Measurements from ENCODE around the gene FAM20C.
A peak's percentile ranks its signal among the peaks of the same experiment; 100 is the strongest.

Gene FAM20C

DNA sequence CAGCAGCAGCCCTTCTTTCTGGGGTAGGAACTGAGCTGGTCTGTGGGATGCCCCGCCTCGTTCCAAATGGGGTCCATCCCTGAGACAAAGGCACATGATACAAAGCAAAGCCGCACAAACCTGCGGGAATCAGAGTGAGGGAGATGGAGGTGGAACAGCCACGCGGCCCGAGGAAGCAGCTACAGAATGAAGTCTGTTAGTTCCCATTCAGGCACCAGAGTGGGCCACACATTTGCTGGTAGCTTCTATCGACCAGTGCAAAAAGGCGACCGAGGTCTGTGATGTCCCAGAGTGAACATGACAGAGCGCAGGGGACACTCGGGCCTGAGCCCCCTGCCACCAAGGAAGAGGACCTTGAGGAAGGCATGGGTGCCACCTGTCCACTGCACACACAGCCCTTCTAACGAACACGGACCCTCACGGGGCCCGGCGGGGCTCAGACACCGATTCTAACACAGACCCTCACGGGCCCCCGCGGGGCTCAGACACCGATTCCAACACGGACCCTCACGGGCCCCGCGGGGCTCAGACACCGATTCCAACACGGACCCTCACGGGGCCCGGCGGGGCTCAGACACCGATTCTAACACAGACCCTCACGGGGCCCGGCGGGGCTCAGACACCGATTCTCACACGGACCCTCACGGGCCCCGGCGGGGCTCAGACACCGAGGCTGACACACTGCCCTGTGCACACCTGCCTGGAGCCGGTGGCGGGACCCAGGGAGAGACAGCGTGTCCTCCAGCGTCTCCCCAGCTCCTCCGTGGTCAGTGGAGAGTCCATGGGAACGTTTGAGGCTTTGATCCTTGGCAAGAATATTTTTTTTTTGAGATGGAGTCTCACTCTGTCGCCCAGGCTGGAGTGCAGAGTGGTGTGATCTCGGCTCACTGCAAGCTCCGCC, 32.8 kb upstream of the FAM20C start:
- no peak for DNase-seq

DNA sequence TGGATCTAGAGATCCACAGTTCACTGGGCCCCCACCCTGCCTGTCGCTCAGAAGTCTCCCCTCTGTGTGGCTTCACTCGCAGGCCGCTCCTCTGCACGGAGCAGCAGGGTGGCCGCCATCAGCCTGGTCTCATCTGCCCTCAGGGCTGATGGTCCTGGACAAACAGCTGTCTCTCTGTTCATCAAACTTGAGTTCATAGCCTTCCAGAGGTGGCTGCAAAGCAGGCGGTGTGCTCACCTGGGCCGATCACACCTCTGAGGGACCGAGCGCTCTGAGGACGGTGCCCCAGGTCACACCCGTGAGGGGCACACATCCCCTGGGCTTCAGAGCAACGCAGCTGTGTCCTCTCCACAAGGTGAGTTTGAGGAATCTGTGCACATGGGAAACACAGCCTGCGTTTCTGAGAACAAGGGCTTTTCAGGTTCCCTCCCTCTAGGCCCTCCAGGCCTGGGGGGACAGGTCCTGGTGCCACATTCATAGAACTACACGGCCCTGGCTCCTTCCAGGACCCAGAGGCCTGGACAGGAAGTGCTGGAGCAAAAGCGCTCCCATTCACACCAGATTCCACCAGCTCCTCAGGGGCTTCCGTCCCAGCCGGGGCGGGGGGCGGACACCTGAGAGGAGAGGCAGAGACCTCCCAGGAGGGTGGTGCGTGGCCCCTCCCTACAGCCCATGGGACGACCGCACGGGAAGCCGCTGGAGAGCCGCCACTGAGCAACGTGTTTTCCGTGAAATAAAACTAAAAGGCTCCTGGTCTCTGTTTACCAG, 31.2 kb upstream of the FAM20C start:
- DNase-seq = no peak

DNA sequence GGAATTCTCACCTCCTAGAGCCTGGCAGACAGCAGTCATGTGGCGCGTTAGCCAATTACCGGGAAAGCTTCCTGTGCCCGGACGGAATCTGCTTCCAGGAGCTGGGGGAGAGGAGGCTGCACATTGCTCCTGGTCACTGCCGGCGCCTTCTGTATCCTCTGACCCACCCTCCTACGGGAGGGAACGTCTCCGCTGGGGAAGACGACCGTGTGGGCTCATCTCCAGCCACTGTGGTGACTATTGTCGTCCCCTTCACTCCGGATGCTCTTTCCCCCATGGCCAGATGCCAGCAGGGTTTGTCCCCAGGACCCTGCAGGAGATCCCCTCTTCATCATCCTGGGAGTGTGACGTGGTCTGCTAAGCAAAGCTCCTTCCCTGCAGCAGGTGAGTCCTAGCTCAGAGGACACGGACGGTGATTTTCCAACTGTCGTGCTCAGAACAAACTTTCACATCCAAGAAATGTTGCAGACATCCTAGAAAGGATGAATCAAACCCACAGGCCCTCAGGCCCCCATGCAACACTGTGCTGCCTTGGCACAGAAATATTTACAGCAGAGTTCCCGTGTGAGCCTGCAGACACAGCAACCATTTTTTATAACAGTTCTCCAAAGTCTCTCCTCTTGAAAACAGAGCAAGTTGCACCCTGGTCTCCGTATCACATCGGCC, 29.6 kb upstream of the FAM20C start:
- peak; percentile 40 for DNase-seq

DNA sequence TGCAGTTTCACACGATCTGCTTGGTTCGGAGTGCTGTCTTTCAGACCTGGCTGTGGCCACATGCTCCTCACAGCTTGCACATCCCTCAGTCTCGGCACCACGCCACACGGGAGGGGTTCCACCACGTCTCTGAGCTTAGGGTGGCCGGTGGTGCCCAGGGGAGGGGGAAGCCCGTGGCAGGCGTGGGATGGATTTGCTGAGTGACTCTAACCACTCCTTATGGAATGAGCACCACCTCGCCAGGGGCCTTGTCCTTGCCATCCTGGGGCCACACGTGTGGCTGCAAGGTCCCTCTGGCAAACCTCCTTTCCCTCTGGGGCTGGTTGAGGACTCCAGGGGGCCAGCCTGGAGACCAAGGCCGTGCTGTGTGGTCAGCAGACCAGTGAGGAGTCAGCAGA, 29.1 kb upstream of the FAM20C start:
- no peak for DNase-seq

DNA sequence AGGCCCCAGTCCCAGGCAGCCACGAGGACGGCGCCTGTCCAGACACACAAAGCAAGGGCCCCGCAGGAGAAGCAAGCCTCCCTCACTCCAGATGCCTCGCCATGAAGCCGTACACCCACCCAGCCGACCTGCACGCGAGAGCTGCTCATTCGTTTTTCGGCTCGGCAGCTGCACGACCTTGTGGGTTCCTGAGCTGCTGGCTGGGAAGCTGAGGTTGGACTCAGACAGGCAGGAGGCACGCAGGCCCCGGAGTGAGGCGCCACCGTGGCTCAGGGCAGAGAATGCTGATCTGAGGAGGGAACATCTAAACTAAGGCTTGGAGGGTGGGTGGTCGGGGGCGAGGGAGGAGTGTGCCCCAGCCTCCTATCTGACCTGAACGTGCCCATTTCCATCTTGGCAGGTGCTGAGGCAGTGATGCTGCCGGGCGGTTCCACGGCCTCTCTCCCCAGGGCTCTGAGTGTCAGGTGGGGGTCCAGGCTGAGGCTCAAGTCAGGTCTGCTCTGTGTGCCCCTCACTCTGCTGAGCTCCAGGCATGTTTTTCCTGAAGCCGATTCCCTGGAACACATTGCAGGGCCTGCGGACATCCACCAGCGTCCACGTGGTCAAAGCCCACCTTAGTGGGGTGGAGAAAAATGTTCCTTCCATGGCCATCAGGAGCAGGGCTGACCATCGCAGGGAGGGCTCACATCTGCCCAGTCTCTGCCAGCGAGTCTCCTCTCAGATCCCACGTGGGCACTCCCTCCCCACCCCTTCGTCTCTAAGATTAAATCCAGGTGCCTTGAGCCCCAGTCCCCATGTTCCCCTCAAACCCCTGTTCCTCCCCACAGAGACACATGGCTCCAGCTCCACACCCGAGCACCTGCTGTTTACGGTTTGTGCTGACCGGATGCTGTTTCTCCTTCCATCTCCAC, 28.1 kb upstream of the FAM20C start:
- DNase-seq = no peak

DNA sequence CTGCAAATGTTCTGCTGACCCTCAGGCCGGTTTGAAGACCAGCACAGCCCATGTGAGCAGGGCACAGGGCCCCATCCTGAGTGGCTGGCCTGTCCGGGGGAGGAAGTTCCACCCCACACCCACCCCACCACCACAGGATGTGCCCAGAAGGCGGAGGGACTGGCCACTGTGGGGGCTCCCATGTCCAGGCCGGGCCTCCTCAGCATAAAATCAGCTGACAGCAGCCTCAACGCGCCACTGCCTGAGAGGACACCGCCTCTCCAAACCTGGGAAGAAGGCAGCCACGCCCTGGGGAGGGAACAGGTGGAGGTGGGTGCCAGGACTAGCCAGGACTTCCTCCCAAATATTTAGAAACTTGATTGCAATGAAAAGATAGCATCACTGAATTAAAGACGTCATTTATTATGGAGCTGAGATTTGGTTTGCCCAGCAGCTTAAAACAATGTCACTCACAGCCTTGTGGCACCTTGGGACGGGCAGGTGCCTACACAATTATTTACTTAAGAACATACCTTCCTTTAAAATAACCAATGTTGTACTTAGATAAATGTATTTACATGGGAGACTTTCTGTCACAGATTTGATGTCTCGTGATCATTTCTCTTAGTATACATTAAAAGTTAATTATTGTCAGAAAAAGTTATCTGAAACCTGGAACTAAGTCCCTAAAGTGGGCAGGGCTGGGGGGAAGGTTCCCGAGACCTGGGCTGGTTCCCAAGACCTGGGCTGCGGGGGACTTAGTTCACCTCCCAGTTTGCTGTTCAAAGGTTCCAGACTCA, 27.3 kb upstream of the FAM20C start:
- DNase-seq = no peak

DNA sequence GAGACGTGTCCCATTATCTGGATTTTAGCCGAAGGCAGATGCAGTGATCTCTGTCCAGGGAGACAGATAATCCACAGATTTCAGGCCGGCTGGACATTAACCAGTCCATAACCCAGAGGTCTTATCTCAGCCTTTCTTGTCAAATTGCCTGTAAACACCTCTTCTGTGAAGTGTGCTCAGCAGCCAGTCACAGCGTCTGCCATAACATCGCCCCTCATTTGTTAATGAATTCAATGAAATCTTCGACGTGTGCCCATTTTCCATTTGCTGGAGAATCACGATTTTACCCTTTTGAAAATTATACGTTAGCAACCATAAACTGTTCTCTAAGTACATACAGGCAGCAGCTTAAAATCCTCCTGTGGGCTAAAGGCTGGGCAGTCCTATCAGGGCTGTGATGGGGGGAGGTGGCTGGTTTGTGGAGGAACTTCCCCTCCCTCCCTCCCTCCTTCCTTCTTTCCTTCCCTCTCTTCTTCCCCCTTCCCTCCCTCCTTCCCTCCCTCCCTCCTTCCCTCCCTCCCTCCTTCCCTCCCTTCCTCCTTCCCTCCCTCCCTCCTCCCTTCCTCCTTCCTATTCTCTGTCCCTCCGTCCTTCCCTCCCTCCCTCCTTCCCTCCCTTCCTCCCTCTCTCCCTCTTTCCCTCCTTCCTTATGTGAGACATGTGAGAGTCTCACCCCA, 26.6 kb upstream of the FAM20C start:
- no peak for DNase-seq

DNA sequence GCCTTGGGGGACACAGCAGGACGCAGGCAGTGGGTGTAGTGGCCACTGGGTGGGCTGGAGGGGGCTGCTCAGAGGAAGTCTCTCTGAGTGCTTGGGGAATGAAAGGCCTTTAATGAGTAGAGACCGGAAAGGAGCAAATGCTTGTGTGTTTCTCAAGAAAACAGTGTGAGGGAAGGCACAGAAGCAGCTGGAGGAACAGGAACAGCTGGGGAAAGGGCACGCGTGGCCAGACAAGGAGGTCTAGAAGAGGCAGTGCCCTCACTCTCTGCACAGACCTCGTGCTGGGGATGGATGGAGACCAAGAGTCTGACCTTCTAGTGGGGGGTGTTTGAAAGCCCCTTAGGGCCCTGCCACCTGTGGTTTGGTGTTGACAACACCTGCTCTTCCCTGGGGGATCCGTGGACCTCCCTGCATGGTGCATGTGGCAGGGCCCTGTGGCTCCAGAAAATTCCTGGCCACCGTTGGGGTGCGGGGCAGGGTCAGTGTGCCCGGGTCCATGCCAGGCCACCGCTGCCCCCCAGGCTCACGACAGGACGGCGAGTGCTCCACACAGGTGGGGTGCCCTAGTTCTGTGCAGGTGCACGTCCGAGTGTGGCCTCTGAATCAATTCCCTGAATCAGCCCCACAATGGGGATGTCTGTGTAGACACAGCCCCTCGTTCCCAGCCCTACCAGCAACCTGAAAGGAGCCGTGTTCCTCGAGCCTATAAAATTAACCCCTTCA, 25.9 kb upstream of the FAM20C start:
- DNase-seq = no peak

DNA sequence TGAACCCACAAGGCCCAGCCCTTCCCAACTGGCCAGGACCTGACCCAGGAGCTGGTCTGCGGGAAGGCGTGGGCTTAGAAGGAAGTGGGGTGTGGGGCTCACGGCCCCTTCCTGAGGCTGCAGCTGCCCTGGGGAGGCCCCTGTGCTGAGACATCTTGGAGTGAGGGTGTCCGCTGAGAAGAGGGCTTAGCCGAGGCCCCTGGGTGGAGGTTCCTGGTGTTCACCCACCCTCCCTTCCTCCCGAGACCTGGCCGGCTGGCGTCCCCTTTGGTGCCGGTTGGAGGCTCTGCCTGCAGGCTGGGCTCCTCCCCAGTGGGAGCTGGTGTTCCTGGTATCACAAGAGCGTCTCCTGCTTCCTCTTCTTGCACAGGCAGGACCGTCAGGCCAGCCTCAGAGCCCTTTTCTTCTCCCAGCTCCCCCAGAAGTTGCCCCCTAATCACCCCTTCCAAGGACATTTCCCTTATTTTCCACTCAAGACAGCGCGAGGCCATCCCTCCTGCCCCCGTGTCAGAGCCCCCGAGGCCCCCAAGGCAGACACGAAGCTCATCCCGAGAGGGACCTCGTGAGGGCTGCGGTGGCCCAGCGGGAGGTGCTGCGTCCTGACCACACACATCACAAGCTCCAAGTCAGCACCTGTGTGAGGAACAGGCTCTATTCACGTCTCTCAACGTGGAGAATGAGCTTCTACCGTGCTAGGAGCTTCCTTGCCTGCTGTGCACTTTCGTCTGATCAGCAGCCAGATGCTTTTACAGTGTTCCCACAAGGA, 25.1 kb upstream of the FAM20C start:
- no peak for DNase-seq

DNA sequence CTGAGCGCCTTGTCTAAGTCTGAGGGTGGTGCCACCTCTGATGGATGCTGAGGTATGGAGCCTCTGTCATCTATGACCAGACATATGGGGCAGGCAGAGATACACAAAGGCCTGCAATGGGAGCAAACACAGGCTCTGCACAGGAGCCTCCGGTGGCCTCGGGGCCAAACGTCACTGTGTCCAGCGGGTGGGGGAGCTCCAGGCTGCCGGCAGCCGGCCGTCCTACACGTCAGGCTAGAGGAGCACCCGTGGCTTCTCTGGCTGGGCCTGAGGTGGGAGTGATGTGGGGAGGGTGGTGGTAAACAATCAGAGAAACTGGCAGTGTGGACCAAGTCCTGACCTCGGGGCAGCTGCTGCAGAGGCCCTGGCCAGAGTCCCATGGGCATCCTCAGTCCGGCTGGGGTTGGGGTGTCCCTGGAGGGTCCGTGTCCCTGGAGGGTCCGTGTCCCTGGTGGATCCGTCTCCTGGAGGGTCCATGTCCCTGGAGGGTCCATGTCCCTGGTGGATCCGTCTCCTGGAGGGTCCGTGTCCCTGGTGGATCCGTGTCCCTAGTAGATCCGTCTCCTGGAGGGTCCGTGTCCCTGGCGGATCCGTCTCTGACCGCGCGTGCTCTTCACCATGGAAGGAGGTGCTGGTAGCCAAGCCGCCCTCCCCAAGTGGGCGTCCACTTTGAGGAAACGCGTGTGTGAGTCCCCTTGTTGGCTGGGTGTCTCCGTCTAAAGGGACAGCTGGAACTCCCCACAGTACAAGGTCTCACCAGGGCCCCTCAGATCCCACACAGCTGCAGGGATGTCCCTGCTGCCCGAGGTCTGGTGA, 24.2 kb upstream of the FAM20C start:
- DNase-seq = no peak

DNA sequence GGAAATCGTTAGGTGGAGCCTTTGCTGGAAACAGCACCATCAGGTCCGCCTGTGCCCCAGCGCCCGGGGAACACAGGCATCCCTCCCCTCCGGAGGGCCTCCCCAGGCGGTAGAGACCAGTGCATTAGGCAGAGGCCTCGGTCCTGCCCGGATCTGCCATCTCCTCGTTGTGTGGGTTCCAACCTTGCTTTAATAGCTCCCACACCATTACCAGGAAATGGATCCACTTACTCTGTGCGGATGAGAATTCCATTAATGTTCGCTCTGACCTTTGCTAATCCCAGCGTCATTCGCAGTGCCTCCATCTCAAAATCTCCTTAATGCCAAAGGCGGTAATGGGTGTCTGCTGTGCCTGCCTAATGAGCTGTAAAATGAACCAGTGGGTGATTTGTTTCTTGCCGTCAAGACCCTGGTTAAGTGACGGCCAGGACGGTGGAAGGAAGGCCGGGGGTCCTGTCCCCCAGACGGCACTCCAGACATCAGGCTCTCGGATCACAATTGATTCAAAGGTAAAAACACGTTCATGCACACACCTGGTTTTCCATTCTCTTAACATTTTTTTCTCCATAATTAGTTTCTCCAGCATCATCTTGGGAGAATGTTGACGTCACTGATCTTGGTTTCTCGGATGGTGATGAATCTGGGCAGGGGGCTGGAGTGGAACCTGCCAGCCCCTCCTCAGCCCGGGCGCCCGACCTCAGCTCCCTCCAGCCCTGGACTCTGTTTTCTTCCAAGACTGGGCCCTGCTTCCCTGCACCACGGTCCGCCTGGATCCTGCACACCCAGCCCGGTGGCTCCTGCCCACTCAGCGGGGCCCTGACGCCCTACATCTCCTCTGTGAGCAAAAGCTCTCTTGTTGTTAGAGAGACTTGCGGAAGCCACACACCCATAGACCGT, 22.8 kb upstream of the FAM20C start:
- DNase-seq = peak; percentile 73

DNA sequence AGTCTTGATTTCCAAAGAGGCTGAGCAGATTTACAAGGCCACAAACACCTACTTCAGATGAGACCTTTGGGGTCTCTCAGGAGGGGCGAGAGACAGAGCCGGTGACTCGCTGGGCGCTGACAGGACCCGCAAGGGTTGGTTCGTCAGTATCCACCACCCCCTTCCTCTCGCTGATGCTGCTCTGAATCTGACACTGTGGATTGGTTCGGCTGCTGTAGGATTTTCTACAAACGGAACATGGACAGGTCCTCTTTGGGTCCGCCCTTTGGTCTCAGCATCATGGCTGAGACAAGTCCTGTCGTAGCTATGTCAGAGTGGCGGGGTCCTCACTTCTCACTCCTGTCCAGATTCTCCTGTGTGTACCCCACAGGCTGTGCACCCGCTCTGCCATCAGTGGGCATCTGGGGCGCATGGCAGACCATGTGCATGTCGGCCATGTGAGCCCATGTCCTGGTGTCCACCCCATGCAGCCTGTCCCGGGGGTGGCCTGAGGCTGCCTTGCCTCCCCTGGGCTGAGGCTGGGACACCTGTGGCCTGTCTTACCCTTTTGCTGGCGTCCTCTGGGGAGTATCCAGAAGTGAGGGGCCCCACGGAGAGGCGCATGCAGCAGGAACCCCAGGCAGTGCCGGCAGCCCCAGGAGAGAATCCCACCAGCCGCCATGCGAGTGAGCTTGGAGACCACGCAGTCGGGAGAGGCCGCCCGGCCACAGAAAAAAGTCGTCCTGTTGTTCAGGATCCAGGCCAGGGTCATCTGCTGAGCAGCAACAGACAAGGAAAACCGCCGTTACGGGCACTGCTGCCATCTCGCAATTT, 21.6 kb upstream of the FAM20C start:
- DNase-seq = no peak

DNA sequence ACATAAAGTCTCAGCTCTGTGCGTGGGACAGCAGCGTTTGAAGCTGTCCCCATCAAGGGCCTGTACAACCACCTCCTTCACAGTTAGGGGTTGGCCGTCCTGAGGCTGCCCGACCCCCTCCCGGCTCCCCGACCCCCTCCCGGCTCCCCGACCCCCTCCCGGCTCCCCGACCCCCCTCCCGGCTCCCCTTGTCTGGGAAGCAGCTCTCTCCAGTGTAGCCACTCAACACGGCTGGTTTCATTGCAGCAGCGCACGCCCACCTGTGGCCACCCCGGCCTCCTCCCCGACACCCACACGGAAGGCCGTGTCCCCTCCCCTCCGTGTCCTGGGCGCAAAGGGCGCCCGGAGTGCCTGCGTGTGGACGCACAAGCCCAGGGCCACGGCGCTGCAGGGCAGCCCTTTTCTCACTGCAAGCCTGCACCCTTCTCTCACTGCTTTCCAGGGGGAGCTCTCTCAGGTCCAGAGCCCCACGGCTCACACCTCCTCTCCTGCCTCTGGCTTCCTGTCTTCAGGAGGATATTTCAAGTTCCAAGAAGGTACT, 20.9 kb upstream of the FAM20C start:
- no peak for DNase-seq

DNA sequence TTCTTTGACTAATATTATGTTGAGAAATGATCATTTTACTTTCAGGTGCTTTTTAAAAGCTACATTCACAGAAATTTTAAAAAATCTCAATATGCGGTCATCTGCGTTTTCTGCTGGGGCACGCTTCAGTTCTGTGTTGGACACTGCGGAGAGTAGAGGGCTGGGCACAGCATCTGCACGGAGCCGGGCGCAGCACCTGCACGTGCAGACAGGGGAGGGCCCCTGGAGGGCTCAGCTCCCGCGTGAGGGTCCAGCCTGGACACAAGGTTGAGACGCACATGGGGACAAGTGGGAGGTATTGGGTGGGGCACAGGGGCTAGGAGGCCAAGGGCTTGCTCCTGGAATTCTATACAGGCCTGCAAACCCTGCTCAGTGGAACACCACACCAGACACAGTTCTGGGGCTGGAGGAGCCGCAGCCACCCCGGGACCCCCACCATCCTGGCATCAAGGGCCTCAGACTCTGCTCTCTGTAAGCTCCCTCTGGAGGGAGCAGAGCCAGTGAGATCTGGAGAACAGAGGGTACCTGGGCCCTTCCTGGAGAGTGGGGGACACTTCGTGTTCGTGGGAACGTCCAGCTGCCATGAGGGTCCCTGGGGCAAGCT, 20.4 kb upstream of the FAM20C start:
- no peak for DNase-seq

DNA sequence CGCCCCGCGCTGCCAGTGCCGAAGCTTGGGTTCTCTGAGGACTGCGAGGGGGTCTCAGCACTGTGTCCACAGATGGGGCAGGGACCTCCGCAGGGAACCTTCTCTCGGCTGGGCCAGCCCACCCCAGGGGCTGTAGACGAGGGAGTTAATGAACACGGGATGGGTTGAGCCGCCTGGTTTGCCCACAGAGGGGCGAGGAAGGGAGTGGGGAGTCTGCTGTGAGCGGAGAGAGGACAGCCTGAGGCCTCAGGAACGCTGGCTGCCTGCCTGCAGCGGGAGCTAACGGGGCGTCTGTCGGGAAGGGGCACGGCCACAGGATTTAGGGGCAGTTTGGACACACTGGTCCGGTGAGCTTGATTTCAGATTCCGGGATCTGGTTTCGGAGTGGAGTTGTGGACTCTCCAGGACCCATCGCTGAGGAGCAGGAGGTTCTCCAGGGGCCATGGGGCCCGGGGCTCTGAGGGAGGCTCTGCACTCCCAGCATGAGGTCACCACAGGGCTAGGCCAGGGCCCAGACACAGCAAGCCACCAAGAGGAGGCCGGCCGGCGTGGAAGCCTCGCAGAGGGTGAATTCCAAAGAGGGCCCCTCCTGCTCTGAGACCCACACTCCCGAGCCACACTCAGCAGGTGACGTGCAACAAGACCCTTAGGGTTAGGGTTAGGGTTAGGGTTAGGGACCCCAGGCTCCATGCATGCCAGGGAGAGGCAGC, 19.0 kb upstream of the FAM20C start:
- DNase-seq = no peak
